ENCODE measurements around the gene TM2D3.
A peak's percentile ranks its signal among the peaks of the same experiment; 100 is the strongest.
"Not testable (repeated sequence)": the region's sequence is repeated elsewhere in the genome, so short reads cannot be mapped to it uniquely, and the experiment has no call there.

The TM2D3 gene

GRCh38 chr15:101654624-101655337, 2.6 kb upstream of the TM2D3 start:
- not testable (repeated sequence) for DNase-seq

GRCh38 chr15:101654171-101654570, 2.0 kb upstream of the TM2D3 start:
- no peak for DNase-seq

- no peak for DNase-seq
These were observed 727 bp upstream of the TM2D3 start for GRCh38 chr15:101652786-101653430.

GRCh38 chr15:101651554-101652097, 555 bp downstream of the TM2D3 start:
- DNase-seq: no peak

GRCh38 chr15:101650145-101650544, 2.0 kb downstream of the TM2D3 start:
- DNase-seq: no peak

- no peak for DNase-seq
These were observed 3.8 kb downstream of the TM2D3 start for GRCh38 chr15:101648356-101648755.

- no peak for DNase-seq
These were observed 4.9 kb downstream of the TM2D3 start for GRCh38 chr15:101647251-101647650.

GRCh38 chr15:101646672-101647071, 5.5 kb downstream of the TM2D3 start:
- no peak for DNase-seq

GRCh38 chr15:101642361-101642760, 9.8 kb downstream of the TM2D3 start:
- no peak for DNase-seq

GRCh38 chr15:101641894-101642293, 10.3 kb downstream of the TM2D3 start:
- no peak for DNase-seq

GRCh38 chr15:101641129-101641764, 10.9 kb downstream of the TM2D3 start:
- DNase-seq: peak; percentile 69

GRCh38 chr15:101639667-101640066, 12.5 kb downstream of the TM2D3 start:
- DNase-seq: no peak

- no peak for DNase-seq
These were observed 14.3 kb downstream of the TM2D3 start for GRCh38 chr15:101637919-101638318.

GRCh38 chr15:101637516-101637915, 14.7 kb downstream of the TM2D3 start:
- no peak for DNase-seq

- DNase-seq: no peak
These were observed 15.1 kb downstream of the TM2D3 start for GRCh38 chr15:101637038-101637437.

GRCh38 chr15:101635944-101636727, 16.0 kb downstream of the TM2D3 start:
- DNase-seq: no peak

- DNase-seq: no peak
These were observed 18.8 kb downstream of the TM2D3 start for GRCh38 chr15:101633356-101633755.

- not testable (repeated sequence) for DNase-seq
These were observed 25.5 kb downstream of the TM2D3 start for GRCh38 chr15:101626729-101627128.

- DNase-seq: peak; percentile 37
These were observed 26.2 kb downstream of the TM2D3 start for GRCh38 chr15:101625980-101626379.

- DNase-seq: no peak
These were observed 27.0 kb downstream of the TM2D3 start for GRCh38 chr15:101625184-101625583.

GRCh38 chr15:101623367-101624304, 28.5 kb downstream of the TM2D3 start:
- no peak for DNase-seq

- no peak for DNase-seq
These were observed 30.2 kb downstream of the TM2D3 start for GRCh38 chr15:101621961-101622360.
